ENCODE data around the gene ZNF280B. TPM values are rescaled to one million over a fixed set of nuclear protein-coding genes. Genes with fewer than 3 reads are reported as not detected.

The ZNF280B gene
- total and polyA plus RNA-seq, 10 of the 15 experiments (the other 5 are each of a cell fraction or from before 2014, with no cell fraction given) = 0.28 to 2.2 (median 1.1) TPM

- POLR2A ChIA-PET = no interaction called here
- no peaks in the 10 kb centered on the region for H3K9me3 ChIP-seq (replicated peaks; ENCODE audit: control insufficient read depth, insufficient read depth, low read length)
- RAD21 ChIA-PET (ENCODE audit: unreplicated experiment) = no interaction called here
- H3K4me2 ChIP-seq (ENCODE audit: control insufficient read depth, insufficient read depth) = no peak overlapping the region
- FAIRE-seq (no peak), ATAC-seq (no peak), DNase-seq (ENCODE audit: low read depth, low spot score) (no peak)
- WGBS (ENCODE audit: insufficient coverage, insufficient replicate concordance, low lambda C conversion rate, missing lambda C conversion rate) = 84% methylated on average over 14 of the region's 14 CpGs
- H3K79me2 ChIP-seq (ENCODE audit: control insufficient read depth, insufficient read depth, low read length) = no peaks in the 10 kb centered on the region
- H2AFZ ChIP-seq (ENCODE audit: control insufficient read depth, low read depth, low read length) = no peak overlapping the region
- no peaks in the 10 kb centered on the region for H3K36me3 ChIP-seq (ENCODE audit: control insufficient read depth in 2 of 2, insufficient read depth in 2 of 2, low read length in 1 of 2)
- H3K4me1 ChIP-seq (ENCODE audit: control insufficient read depth, insufficient read depth, low read length) = 0 out of 2 replicates have a peak, but pooled peaks cover 4% of the 10 kb centered on the region
- SMC1A ChIA-PET (ENCODE audit: uncharacterized antibody, unreplicated experiment) = no interaction called here
- H3K27me3 ChIP-seq (replicated peaks in 1 of 2; ENCODE audit: control insufficient read depth in 2 of 2, insufficient read depth in 2 of 2, low read length in 1 of 2) = no peaks in the 10 kb centered on the region
- CTCF ChIA-PET = interaction anchor here (0.6 kb wide), 1 partner anchor 352 kb away, joined by 3 read pairs; no protein-coding TSS in a partner anchor
- H3K4me3 ChIP-seq = no peak overlapping the region
- intact Hi-C loops (cut with micrococcal nuclease; ENCODE audit: unreplicated experiment) (loop anchor here (10.0 kb wide), 1 partner anchor 132 kb away; no protein-coding TSS in a partner anchor), in situ Hi-C loops (cut with MboI) (no loop called here)
- no peak overlapping the region for H3K27ac ChIP-seq (ENCODE audit: control insufficient read depth, insufficient read depth)
- H3K9ac ChIP-seq (ENCODE audit: control insufficient read depth, insufficient read depth, low read length) = no peak overlapping the region
- H4K20me1 ChIP-seq (ENCODE audit: control insufficient read depth, insufficient read depth) = no peaks in the 10 kb centered on the region
- no TSS peak for BruUV-seq (replicated peaks)
- TF ChIP-seq GABPA (IDR thresholded peaks at IDR 0.05; ENCODE audit: low read depth) (no peak), NKRF (conservative IDR thresholded peaks at IDR 0.05) (no peak), FOXM1 (IDR thresholded peaks at IDR 0.05; ENCODE audit: low read depth, low read length) (no peak), CBX3 (IDR thresholded peaks at IDR 0.05; ENCODE audit: borderline replicate concordance, low read depth) (no peak), MTA2 (IDR thresholded peaks at IDR 0.05; ENCODE audit: low read depth) (no peak), ZNF622 (IDR thresholded peaks at IDR 0.05) (no peak), ZNF274 (IDR thresholded peaks at IDR 0.05; ENCODE audit: insufficient read depth, insufficient read length) (no peak), IKZF2 (IDR thresholded peaks at IDR 0.05) (no peak), YBX1 (IDR thresholded peaks at IDR 0.05) (no peak), RAD51 (IDR thresholded peaks at IDR 0.05) (no peak), SMAD1 (IDR thresholded peaks at IDR 0.05; ENCODE audit: low read depth, partially characterized antibody) (no peak)
- TF ChIP-seq, protein P1, sequence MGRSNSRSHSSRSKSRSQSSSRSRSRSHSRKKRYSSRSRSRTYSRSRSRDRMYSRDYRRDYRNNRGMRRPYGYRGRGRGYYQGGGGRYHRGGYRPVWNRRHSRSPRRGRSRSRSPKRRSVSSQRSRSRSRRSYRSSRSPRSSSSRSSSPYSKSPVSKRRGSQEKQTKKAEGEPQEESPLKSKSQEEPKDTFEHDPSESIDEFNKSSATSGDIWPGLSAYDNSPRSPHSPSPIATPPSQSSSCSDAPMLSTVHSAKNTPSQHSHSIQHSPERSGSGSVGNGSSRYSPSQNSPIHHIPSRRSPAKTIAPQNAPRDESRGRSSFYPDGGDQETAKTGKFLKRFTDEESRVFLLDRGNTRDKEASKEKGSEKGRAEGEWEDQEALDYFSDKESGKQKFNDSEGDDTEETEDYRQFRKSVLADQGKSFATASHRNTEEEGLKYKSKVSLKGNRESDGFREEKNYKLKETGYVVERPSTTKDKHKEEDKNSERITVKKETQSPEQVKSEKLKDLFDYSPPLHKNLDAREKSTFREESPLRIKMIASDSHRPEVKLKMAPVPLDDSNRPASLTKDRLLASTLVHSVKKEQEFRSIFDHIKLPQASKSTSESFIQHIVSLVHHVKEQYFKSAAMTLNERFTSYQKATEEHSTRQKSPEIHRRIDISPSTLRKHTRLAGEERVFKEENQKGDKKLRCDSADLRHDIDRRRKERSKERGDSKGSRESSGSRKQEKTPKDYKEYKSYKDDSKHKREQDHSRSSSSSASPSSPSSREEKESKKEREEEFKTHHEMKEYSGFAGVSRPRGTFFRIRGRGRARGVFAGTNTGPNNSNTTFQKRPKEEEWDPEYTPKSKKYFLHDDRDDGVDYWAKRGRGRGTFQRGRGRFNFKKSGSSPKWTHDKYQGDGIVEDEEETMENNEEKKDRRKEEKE (IDR thresholded peaks at IDR 0.05) = no peak
- TF ChIP-seq, protein P2, sequence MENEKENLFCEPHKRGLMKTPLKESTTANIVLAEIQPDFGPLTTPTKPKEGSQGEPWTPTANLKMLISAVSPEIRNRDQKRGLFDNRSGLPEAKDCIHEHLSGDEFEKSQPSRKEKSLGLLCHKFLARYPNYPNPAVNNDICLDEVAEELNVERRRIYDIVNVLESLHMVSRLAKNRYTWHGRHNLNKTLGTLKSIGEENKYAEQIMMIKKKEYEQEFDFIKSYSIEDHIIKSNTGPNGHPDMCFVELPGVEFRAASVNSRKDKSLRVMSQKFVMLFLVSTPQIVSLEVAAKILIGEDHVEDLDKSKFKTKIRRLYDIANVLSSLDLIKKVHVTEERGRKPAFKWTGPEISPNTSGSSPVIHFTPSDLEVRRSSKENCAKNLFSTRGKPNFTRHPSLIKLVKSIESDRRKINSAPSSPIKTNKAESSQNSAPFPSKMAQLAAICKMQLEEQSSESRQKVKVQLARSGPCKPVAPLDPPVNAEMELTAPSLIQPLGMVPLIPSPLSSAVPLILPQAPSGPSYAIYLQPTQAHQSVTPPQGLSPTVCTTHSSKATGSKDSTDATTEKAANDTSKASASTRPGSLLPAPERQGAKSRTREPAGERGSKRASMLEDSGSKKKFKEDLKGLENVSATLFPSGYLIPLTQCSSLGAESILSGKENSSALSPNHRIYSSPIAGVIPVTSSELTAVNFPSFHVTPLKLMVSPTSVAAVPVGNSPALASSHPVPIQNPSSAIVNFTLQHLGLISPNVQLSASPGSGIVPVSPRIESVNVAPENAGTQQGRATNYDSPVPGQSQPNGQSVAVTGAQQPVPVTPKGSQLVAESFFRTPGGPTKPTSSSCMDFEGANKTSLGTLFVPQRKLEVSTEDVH (IDR thresholded peaks at IDR 0.05; ENCODE audit: low read depth, partially characterized antibody) = no peak
Observed at GRCh38 chr22:22556578-22556977, 48.0 kb upstream of the ZNF280B start.

Data from GM12878 (cell line).